ENCODE results near the gene SCAPER. TPM values are rescaled to one million over a fixed set of nuclear protein-coding genes. Genes with fewer than 3 reads are reported as not detected.

The SCAPER gene
- total and polyA plus RNA-seq, 4 donors, result 3.3 to 18.0 (median 9.9) TPM

DNA sequence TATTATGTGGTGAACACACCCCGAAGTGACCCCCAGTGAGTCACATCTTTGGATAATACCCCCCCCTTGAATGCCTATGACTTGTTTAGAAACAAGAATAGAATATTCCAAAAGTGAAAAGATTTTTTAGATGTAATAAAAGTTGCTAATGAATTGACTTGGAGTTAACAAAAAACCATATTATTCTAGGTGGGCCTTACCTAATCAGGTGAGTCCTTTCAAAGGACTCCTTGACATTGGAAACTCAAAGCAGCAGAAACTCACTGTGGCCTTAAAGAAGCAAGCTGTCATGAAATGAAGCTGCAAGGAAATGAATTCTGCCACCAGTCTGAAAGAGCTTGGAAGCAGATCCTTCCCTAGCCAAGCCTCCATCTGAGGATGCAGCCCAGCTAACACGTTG lies 579.4 kb downstream of the SCAPER start (continued):
- no peak for TF ChIP-seq CTCF (IDR thresholded peaks at IDR 0.05; ENCODE audit: low read depth, low read length, missing input control)
- TF ChIP-seq HNF4A (conservative IDR thresholded peaks at IDR 0.05), result no peak

DNA sequence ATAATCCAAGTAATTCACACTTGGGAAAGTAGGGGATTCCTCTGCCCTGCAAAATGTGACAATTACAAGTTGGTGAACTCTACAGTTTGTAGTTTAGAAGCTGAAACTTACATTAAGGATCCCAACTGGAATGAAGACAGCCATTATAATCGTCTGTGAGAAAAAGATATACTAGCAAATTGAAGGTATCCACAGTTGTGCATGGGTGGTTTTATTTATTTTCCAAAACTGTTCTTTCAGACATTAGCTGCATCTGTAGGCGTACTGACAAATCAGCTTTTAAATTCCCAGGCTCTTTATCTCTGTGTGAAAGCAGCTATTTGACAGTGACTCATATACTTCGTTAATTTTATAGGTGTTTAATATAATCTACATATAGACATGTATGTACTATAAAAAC lies 581.1 kb downstream of the SCAPER start:
- H3K4me3 ChIP-seq (ENCODE audit: low read depth in 1 of 3, low read length in 3 of 3), result no peak overlapping the region
- no peaks in the 10 kb centered on the region for H3K4me1 ChIP-seq (ENCODE audit: control insufficient read depth in 4 of 4, insufficient read depth in 4 of 4, low read length in 3 of 4)
- H3K27me3 ChIP-seq (ENCODE audit: control insufficient read depth in 4 of 4, insufficient read depth in 4 of 4, low read length in 3 of 4), result no peaks in the 10 kb centered on the region
- H3K27ac ChIP-seq (ENCODE audit: low read depth in 1 of 2, low read length in 2 of 2), result no peak overlapping the region
- WGBS, result 74% methylated on average over 3 of the region's 3 CpGs
- H3K9me3 ChIP-seq (ENCODE audit: control insufficient read depth in 4 of 4, low read length in 3 of 4), result no peaks in the 10 kb centered on the region
- H3K36me3 ChIP-seq (ENCODE audit: control insufficient read depth in 4 of 4, insufficient read depth in 3 of 4, low read depth in 1 of 4, low read length in 3 of 4), result no peaks in the 10 kb centered on the region
- no peak overlapping the region for H3K9ac ChIP-seq (ENCODE audit: low read depth in 1 of 2, low read length in 2 of 2)
- DNase-seq (ENCODE audit: low spot score), result no peak
- TF ChIP-seq, protein P1, sequence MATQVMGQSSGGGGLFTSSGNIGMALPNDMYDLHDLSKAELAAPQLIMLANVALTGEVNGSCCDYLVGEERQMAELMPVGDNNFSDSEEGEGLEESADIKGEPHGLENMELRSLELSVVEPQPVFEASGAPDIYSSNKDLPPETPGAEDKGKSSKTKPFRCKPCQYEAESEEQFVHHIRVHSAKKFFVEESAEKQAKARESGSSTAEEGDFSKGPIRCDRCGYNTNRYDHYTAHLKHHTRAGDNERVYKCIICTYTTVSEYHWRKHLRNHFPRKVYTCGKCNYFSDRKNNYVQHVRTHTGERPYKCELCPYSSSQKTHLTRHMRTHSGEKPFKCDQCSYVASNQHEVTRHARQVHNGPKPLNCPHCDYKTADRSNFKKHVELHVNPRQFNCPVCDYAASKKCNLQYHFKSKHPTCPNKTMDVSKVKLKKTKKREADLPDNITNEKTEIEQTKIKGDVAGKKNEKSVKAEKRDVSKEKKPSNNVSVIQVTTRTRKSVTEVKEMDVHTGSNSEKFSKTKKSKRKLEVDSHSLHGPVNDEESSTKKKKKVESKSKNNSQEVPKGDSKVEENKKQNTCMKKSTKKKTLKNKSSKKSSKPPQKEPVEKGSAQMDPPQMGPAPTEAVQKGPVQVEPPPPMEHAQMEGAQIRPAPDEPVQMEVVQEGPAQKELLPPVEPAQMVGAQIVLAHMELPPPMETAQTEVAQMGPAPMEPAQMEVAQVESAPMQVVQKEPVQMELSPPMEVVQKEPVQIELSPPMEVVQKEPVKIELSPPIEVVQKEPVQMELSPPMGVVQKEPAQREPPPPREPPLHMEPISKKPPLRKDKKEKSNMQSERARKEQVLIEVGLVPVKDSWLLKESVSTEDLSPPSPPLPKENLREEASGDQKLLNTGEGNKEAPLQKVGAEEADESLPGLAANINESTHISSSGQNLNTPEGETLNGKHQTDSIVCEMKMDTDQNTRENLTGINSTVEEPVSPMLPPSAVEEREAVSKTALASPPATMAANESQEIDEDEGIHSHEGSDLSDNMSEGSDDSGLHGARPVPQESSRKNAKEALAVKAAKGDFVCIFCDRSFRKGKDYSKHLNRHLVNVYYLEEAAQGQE (IDR thresholded peaks at IDR 0.05), result no peak
- TF ChIP-seq TAF1 (conservative IDR thresholded peaks at IDR 0.05), result no peak
- no peak for TF ChIP-seq EGR1 (IDR thresholded peaks at IDR 0.05; ENCODE audit: low read depth in 2 of 2)
- TF ChIP-seq CTCF (IDR thresholded peaks at IDR 0.05; ENCODE audit: low read depth, low read length, missing input control), result no peak
- no peak for TF ChIP-seq FOXA2 (IDR thresholded peaks at IDR 0.05)
- no peak for TF ChIP-seq FOXA1 (IDR thresholded peaks at IDR 0.05)
- no peak for TF ChIP-seq JUND (IDR thresholded peaks at IDR 0.05)
- TF ChIP-seq RAD21 (IDR thresholded peaks at IDR 0.05), result no peak
- TF ChIP-seq, protein P2, sequence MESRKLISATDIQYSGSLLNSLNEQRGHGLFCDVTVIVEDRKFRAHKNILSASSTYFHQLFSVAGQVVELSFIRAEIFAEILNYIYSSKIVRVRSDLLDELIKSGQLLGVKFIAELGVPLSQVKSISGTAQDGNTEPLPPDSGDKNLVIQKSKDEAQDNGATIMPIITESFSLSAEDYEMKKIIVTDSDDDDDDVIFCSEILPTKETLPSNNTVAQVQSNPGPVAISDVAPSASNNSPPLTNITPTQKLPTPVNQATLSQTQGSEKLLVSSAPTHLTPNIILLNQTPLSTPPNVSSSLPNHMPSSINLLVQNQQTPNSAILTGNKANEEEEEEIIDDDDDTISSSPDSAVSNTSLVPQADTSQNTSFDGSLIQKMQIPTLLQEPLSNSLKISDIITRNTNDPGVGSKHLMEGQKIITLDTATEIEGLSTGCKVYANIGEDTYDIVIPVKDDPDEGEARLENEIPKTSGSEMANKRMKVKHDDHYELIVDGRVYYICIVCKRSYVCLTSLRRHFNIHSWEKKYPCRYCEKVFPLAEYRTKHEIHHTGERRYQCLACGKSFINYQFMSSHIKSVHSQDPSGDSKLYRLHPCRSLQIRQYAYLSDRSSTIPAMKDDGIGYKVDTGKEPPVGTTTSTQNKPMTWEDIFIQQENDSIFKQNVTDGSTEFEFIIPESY (IDR thresholded peaks at IDR 0.05), result no peak

DNA sequence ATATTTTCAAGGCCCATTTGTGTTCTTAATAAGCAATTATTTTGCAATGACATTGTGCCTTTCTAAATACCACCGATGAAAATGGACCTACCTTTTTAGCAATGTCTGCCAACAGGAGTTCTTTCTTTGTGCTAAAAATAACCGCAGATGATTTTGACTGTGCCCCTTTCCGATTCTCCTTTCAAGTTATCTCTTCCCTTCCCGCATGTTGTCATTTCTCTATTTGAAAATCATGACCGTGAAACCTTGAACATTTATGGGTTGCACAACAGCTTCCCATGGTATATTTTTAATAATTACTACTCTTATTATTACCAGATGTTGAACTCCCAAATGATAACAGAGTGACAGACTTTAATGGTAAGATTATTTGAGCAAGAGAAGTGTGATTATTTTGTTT lies 583.5 kb downstream of the SCAPER start:
- no peaks in the 10 kb centered on the region for H3K9me3 ChIP-seq (ENCODE audit: control insufficient read depth in 4 of 4, low read length in 3 of 4)
- H3K36me3 ChIP-seq (ENCODE audit: control insufficient read depth in 4 of 4, insufficient read depth in 3 of 4, low read depth in 1 of 4, low read length in 3 of 4), result no peaks in the 10 kb centered on the region
- no peaks in the 10 kb centered on the region for H3K4me1 ChIP-seq (ENCODE audit: control insufficient read depth in 4 of 4, insufficient read depth in 4 of 4, low read length in 3 of 4)
- TF ChIP-seq, protein P2 (IDR thresholded peaks at IDR 0.05), result no peak
- TF ChIP-seq FOXA1 (IDR thresholded peaks at IDR 0.05), result no peak
- TF ChIP-seq RAD21 (IDR thresholded peaks at IDR 0.05), result no peak
- no peak for TF ChIP-seq HNF4G (IDR thresholded peaks at IDR 0.05)
- TF ChIP-seq ATF3 (IDR thresholded peaks at IDR 0.05), result no peak
- TF ChIP-seq, protein P3, sequence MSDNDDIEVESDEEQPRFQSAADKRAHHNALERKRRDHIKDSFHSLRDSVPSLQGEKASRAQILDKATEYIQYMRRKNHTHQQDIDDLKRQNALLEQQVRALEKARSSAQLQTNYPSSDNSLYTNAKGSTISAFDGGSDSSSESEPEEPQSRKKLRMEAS (IDR thresholded peaks at IDR 0.05), result no peak
- no peak overlapping the region for H3K4me3 ChIP-seq (ENCODE audit: low read depth in 1 of 3, low read length in 3 of 3)
- H3K9ac ChIP-seq (ENCODE audit: low read depth in 1 of 2, low read length in 2 of 2), result no peak overlapping the region
- WGBS, result 89% methylated on average over 5 of the region's 5 CpGs
- DNase-seq (ENCODE audit: low spot score), result no peak
- H3K27ac ChIP-seq (ENCODE audit: low read depth in 1 of 2, low read length in 2 of 2), result no peak overlapping the region
- no peaks in the 10 kb centered on the region for H3K27me3 ChIP-seq (ENCODE audit: control insufficient read depth in 4 of 4, insufficient read depth in 4 of 4, low read length in 3 of 4)
